Mesothelial cell of epicardium (in vitro differentiated cells): ENCODE results near the gene CA12. TPM values are rescaled to one million over a fixed set of nuclear protein-coding genes. Genes with fewer than 3 reads are reported as not detected.

Experiments
- DNase-seq, 2 experiments: peaks; one replicate each; pipeline ENCODE4 v3.0.0; 2021; ENCODE audit warnings: low spot score in 2 of 2; ENCODE audit not compliant: unreplicated experiment in 2 of 2
- H3K27ac Mint-ChIP-seq: 2 replicates; pipeline ENCODE4 v1.8.0; 2021; ENCODE audit warnings: mixed read lengths
- H3K27me3 Mint-ChIP-seq: 2 replicates; pipeline ENCODE4 v1.8.0; 2021; ENCODE audit warnings: low read depth, mixed read lengths
- H3K36me3 Mint-ChIP-seq: 2 replicates; pipeline ENCODE4 v1.8.0; 2021; ENCODE audit warnings: mixed read lengths
- H3K4me1 Mint-ChIP-seq: 2 replicates; pipeline ENCODE4 v1.8.0; 2021; ENCODE audit warnings: mixed read lengths
- H3K4me3 Mint-ChIP-seq: 2 replicates; pipeline ENCODE4 v1.8.0; 2021; ENCODE audit warnings: mild to moderate bottlenecking, moderate library complexity, mixed read lengths
- H3K9me3 Mint-ChIP-seq: 2 replicates; pipeline ENCODE4 v1.8.0; 2021; ENCODE audit warnings: mixed read lengths
- total RNA-seq: library from RNA; stranded (reverse); gene quantifications from 3 replicates; pipeline ENCODE4 v1.2.1, GENCODE V29; 2021
- TF ChIP-seq, protein P1 (sequence below): fragments of 200-600 bp; sonication (generic); IDR thresholded peaks from one replicate; pipeline ENCODE4 v1.5.0; 2021; ENCODE audit warnings: antibody characterized with exemption; ENCODE audit not compliant: unreplicated experiment

Gene CA12
- total RNA-seq, 1 donor from 2014 or later = 1.6 TPM

DNA sequence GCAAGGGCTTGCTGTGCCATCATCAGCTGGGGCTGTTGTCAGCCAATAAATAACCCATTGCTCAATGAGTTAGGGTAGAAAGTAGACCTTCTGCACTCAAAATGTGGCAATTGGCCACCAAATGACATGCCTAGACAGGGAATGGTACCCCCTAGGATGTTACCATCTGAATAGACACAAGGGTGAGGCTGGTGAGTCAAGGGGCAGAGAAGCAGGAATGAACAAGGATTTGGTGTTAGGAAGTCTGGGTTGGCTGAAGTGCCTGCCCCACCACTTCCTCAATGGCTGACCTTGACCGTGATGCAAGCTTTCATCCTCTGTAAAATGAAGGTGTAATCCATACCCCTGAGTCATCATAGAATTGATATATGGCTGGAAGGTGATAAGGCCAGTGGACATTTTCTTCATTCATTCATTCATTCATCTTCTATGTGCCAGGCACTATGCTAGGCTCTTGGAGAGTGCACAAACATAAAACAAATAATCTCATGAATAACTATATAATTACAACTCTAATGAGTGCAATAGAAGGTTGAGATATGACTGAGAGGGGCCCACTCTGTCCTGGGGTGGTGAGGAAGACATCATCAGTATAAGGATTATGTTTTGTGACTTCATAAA is 4.4 kb upstream of the CA12 start:
- Mint-ChIP-seq H3K36me3 (no peaks in the 10 kb centered on the region), H3K4me3 (no peak overlapping the region), H3K9me3 (no peaks in the 10 kb centered on the region), H3K4me1 (peaks cover 48% of the 10 kb centered on the region), H3K27ac (no peak overlapping the region), H3K27me3 (peaks cover 29% of the 10 kb centered on the region)
- no peak for DNase-seq
- TF ChIP-seq, protein P1, sequence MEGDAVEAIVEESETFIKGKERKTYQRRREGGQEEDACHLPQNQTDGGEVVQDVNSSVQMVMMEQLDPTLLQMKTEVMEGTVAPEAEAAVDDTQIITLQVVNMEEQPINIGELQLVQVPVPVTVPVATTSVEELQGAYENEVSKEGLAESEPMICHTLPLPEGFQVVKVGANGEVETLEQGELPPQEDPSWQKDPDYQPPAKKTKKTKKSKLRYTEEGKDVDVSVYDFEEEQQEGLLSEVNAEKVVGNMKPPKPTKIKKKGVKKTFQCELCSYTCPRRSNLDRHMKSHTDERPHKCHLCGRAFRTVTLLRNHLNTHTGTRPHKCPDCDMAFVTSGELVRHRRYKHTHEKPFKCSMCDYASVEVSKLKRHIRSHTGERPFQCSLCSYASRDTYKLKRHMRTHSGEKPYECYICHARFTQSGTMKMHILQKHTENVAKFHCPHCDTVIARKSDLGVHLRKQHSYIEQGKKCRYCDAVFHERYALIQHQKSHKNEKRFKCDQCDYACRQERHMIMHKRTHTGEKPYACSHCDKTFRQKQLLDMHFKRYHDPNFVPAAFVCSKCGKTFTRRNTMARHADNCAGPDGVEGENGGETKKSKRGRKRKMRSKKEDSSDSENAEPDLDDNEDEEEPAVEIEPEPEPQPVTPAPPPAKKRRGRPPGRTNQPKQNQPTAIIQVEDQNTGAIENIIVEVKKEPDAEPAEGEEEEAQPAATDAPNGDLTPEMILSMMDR = no peak

DNA sequence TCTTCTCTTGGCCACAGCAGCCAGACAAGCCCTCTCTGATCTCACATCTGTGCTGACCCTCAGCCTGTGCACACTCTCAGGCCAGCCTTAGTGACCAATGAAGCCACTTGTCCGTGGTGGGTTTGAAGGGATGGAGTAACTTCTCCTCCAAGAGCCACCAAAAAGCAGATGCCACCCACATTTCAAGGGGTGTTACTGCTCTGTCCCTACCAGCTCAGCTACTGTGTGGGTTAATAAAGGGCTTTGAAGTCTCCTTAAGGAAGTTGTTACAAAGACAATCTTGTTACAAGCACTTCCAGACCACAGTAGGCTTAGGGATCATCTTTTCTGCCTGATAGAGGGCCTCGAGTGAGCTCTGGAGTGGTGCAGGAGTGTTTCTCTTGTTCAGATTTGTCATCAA is 3.3 kb upstream of the CA12 start:
- H3K4me3 Mint-ChIP-seq = no peak overlapping the region
- H3K4me1 Mint-ChIP-seq = peaks cover 47% of the 10 kb centered on the region
- TF ChIP-seq, protein P1 = no peak
- peaks cover 39% of the 10 kb centered on the region for H3K27me3 Mint-ChIP-seq
- no peaks in the 10 kb centered on the region for H3K9me3 Mint-ChIP-seq
- H3K27ac Mint-ChIP-seq = no peak overlapping the region
- H3K36me3 Mint-ChIP-seq = no peaks in the 10 kb centered on the region
- no peak for DNase-seq

- H3K27ac Mint-ChIP-seq = no peak overlapping the region
- no peaks in the 10 kb centered on the region for H3K9me3 Mint-ChIP-seq
- H3K4me1 Mint-ChIP-seq = peaks cover 35% of the 10 kb centered on the region
- H3K36me3 Mint-ChIP-seq = no peaks in the 10 kb centered on the region
- peaks cover 42% of the 10 kb centered on the region for H3K27me3 Mint-ChIP-seq
- peak overlapping the region; percentile 22 for H3K4me3 Mint-ChIP-seq
- TF ChIP-seq, protein P1 = no peak
- DNase-seq = no peak
Observed at GRCh38 chr15:63382966-63383710, 1.5 kb upstream of the CA12 start.

GRCh38 chr15:63380808-63381282 is 801 bp downstream of the CA12 start:
- peak overlapping the region; percentile 67 for H3K4me3 Mint-ChIP-seq
- DNase-seq = no peak
- TF ChIP-seq, protein P1 = no peak
- peaks cover 42% of the 10 kb centered on the region for H3K27me3 Mint-ChIP-seq
- H3K9me3 Mint-ChIP-seq = no peaks in the 10 kb centered on the region
- peaks cover 25% of the 10 kb centered on the region for H3K4me1 Mint-ChIP-seq
- no peaks in the 10 kb centered on the region for H3K36me3 Mint-ChIP-seq
- no peak overlapping the region for H3K27ac Mint-ChIP-seq

GRCh38 chr15:63380151-63380807 is 1.4 kb downstream of the CA12 start:
- no peak for DNase-seq
- TF ChIP-seq, protein P1 = no peak
- Mint-ChIP-seq H3K36me3 (no peaks in the 10 kb centered on the region), H3K4me3 (peak overlapping the region; percentile 11), H3K27me3 (peaks cover 42% of the 10 kb centered on the region), H3K9me3 (no peaks in the 10 kb centered on the region), H3K4me1 (peaks cover 28% of the 10 kb centered on the region), H3K27ac (no peak overlapping the region)
